GM12878 (cell line): Measurements from ENCODE around the gene FEV. TPM values are rescaled to one million over a fixed set of nuclear protein-coding genes. Genes with fewer than 3 reads are reported as not detected.

ENCODE experiments used
- BCL3 ChIP-seq: IDR thresholded peaks from 2 replicates; pipeline ENCODE4 v1.6.1; 2011; ENCODE audit warnings: borderline replicate concordance, low read depth, mild to moderate bottlenecking, moderate library complexity, low read length; ENCODE audit not compliant: insufficient read depth, poor library complexity, severe bottlenecking
- CBFB ChIP-seq: IDR thresholded peaks from 2 replicates; pipeline ENCODE4 v1.6.1; 2016; ENCODE audit warnings: antibody characterized with exemption, low read depth
- CHD1 ChIP-seq: IDR thresholded peaks from 2 replicates; pipeline ENCODE4 v1.6.1; 2012; ENCODE audit warnings: low read depth, low read length, improper control_type of control experiment
- E4F1 ChIP-seq: fragments of 450-650 bp; IDR thresholded peaks from 2 replicates; pipeline ENCODE4 v1.6.1; 2018; ENCODE audit warnings: borderline replicate concordance, mild to moderate bottlenecking; ENCODE audit not compliant: partially characterized antibody
- EP300 ChIP-seq, 2 experiments: fragments of 150-350 bp in 1 of 2; IDR thresholded peaks; 2 replicates each; pipeline ENCODE4 v1.6.1; 2011 to 2012; ENCODE audit warnings: low read depth in 2 of 2, low read length in 2 of 2, borderline replicate concordance in 1 of 2, improper control_type of control experiment in 1 of 2, inconsistent platforms in 1 of 2; ENCODE audit not compliant: control insufficient read depth in 1 of 2
- GATAD2B ChIP-seq: fragments of 450-650 bp; conservative IDR thresholded peaks from 2 replicates; pipeline ENCODE4 v1.6.1; 2017; ENCODE audit warnings: low read depth, mild to moderate bottlenecking, moderate library complexity
- HDAC2 ChIP-seq: fragments of 200-600 bp; sonication (generic); IDR thresholded peaks from 2 replicates; pipeline ENCODE4 v1.6.1; 2017
- KAT2A ChIP-seq: conservative IDR thresholded peaks from 2 replicates; pipeline ENCODE4 v1.6.1; 2011; ENCODE audit warnings: low read depth, low read length; ENCODE audit not compliant: control insufficient read depth
- MEF2B ChIP-seq: fragments of 450-650 bp; IDR thresholded peaks from 2 replicates; pipeline ENCODE4 v1.6.1; 2018; ENCODE audit warnings: mild to moderate bottlenecking, moderate library complexity; ENCODE audit not compliant: partially characterized antibody, poor library complexity, severe bottlenecking
- NFIC ChIP-seq: IDR thresholded peaks from 2 replicates; pipeline ENCODE4 v1.6.1; 2012; ENCODE audit warnings: low read depth, mild to moderate bottlenecking, inconsistent platforms, low read length, moderate library complexity
- RB1 ChIP-seq: fragments of 450-650 bp; formaldehyde crosslinking; IDR thresholded peaks from 2 replicates; pipeline ENCODE4 v1.6.1; 2017; ENCODE audit warnings: mild to moderate bottlenecking, borderline replicate concordance
- SIX5 ChIP-seq: IDR thresholded peaks from 2 replicates; pipeline ENCODE4 v1.6.1; 2011; ENCODE audit warnings: mild to moderate bottlenecking, low read depth, low read length, moderate library complexity; ENCODE audit not compliant: severe bottlenecking
- SMARCA5 ChIP-seq: fragments of 450-650 bp; IDR thresholded peaks from 2 replicates; pipeline ENCODE4 v1.6.1; 2017; ENCODE audit warnings: mild to moderate bottlenecking
- SMC3 ChIP-seq: IDR thresholded peaks from 2 replicates; pipeline ENCODE4 v1.6.1; 2011; ENCODE audit warnings: low read length, improper control_type of control experiment, borderline replicate concordance
- SPI1 ChIP-seq: IDR thresholded peaks from 2 replicates; pipeline ENCODE4 v1.6.1; 2011; ENCODE audit warnings: low read depth, mild to moderate bottlenecking, low read length, moderate library complexity, borderline replicate concordance; ENCODE audit not compliant: insufficient read depth
- TARDBP ChIP-seq: IDR thresholded peaks from 2 replicates; pipeline ENCODE4 v1.6.1; 2016; ENCODE audit warnings: borderline replicate concordance
- TCF12 ChIP-seq: IDR thresholded peaks from 2 replicates; pipeline ENCODE4 v1.6.1; 2011; ENCODE audit warnings: low read depth, mild to moderate bottlenecking, low read length
- USF2 ChIP-seq: IDR thresholded peaks from 2 replicates; pipeline ENCODE4 v1.6.1; 2011; ENCODE audit warnings: low read depth, low read length, improper control_type of control experiment, borderline replicate concordance
- YY1 ChIP-seq: IDR thresholded peaks from 2 replicates; pipeline ENCODE4 v1.6.1; 2011; ENCODE audit warnings: low read depth, mild to moderate bottlenecking, low read length
- ZBTB40 ChIP-seq: fragments of 450-650 bp; IDR thresholded peaks from 2 replicates; pipeline ENCODE4 v1.6.1; 2016; ENCODE audit warnings: mild to moderate bottlenecking, moderate library complexity, borderline replicate concordance
- polyA plus RNA-seq, 11 experiments: library from polyadenylated mRNA; depleted of rRNA in 4 of 11; unstranded in 6 of 11; stranded (reverse) in 5 of 11; fragments of >200 nt; fragmentation: Nextera tagmentation in 4 of 11; fragmentation: Illumina TruSeq in 1 of 11; extraction: Ambion mirVana in 4 of 11; extraction: Trizol in 1 of 11; gene quantifications; 1 replicate in 1 of 11; 2 replicates in 10 of 11; pipeline versions ENCODE4 v1.2.1 to v1.2.3, GENCODE V29; 2011 to 2016; ENCODE audit warnings: inconsistent platforms in 2 of 11, missing spikeins in 2 of 11, low read depth in 1 of 11
- total RNA-seq, 4 experiments: library from RNA; depleted of rRNA in 3 of 4; stranded (reverse); fragments of >200 nt in 3 of 4; fragmentation: Illumina TruSeq in 1 of 4; extraction: Trizol in 1 of 4; gene quantifications; 2 replicates each; pipeline versions ENCODE4 v1.2.1 to v1.2.3, GENCODE V29; 2013 to 2021

FEV gene
- total and polyA plus RNA-seq, 10 of the 15 experiments (the other 5 are each of a cell fraction or from before 2014, with no cell fraction given): not detected

- TF ChIP-seq ZBTB40: no peak
- no peak for TF ChIP-seq MEF2B
- TF ChIP-seq SPI1: no peak
- TF ChIP-seq GATAD2B: no peak
- no peak for TF ChIP-seq CHD1
- no peak for TF ChIP-seq E4F1
- no peak for TF ChIP-seq BCL3
- TF ChIP-seq SMARCA5: peak; percentile 56; the same call in 1 of the 2 replicates
- TF ChIP-seq SIX5: no peak
- no peak for TF ChIP-seq NFIC
- TF ChIP-seq RB1: peak; percentile 53; the same call in 1 of the 2 replicates
- TF ChIP-seq KAT2A: no peak
- TF ChIP-seq TARDBP: no peak
- no peak for TF ChIP-seq EP300 (IDR thresholded peaks at IDR 0.05; ENCODE audit: borderline replicate concordance in 1 of 2, control insufficient read depth in 1 of 2, low read depth in 2 of 2, low read length in 2 of 2)
- TF ChIP-seq TCF12: no peak
- peak; percentile 75; the same call in 1 of the 2 replicates for TF ChIP-seq CBFB
- TF ChIP-seq YY1: 0 out of 2 replicates have a peak, but pooled peaks have one; percentile 36
- TF ChIP-seq USF2: no peak
- TF ChIP-seq SMC3: peak; percentile 45
- TF ChIP-seq HDAC2: no peak
Measured at GRCh38 chr2:218979846-218980734, 4.9 kb downstream of the FEV start (continued).
